Keratinocyte (primary cell): ENCODE measurements around the gene CREB3L2. TPM values are rescaled to one million over a fixed set of nuclear protein-coding genes. Genes with fewer than 3 reads are reported as not detected.

ENCODE experiments used
- DNase-seq: peaks from one replicate; pipeline ENCODE4 v3.0.0-alpha.2; 2011; ENCODE audit warnings: low read depth, missing footprints, low spot score
- FAIRE-seq: peaks from 2 replicates; lab custom pipeline; 2011; peaks lifted over from hg19 to GRCh38; lab: Jason Lieb, UNC
- H2AFZ ChIP-seq: 2 replicates; pipeline ENCODE4 v1.6.0; 2012; ENCODE audit warnings: low read length, control low read depth, inconsistent platforms; ENCODE audit not compliant: control insufficient read depth
- H3K27ac ChIP-seq: 2 replicates; pipeline ENCODE4 v1.5.1; 2011; ENCODE audit warnings: low read length; ENCODE audit not compliant: control insufficient read depth, insufficient read depth
- H3K27me3 ChIP-seq: 3 replicates; pipeline ENCODE4 v1.6.0; 2011; ENCODE audit warnings: low read length; ENCODE audit not compliant: control insufficient read depth, insufficient read depth; ENCODE audit errors: extremely low read depth
- H3K36me3 ChIP-seq, 2 experiments: 2 replicates in 1 of 2; 3 replicates in 1 of 2; pipeline ENCODE4 v1.5.1; 2011; ENCODE audit warnings: low read length in 2 of 2, mild to moderate bottlenecking in 1 of 2; ENCODE audit not compliant: control insufficient read depth in 2 of 2, insufficient read depth in 2 of 2; ENCODE audit errors: extremely low read depth in 1 of 2
- H3K4me1 ChIP-seq: 3 replicates; pipeline ENCODE4 v1.5.1; 2011; ENCODE audit warnings: low read length; ENCODE audit not compliant: control insufficient read depth, insufficient read depth; ENCODE audit errors: extremely low read depth
- H3K4me2 ChIP-seq: 3 replicates; pipeline ENCODE4 v1.6.0; 2011; ENCODE audit warnings: low read depth, low read length; ENCODE audit not compliant: control insufficient read depth, insufficient read depth; ENCODE audit errors: extremely low read depth
- H3K4me3 ChIP-seq, 3 experiments: fragments of 200-600 bp in 1 of 3; sonication (generic) in 1 of 3; 2 replicates in 2 of 3; 3 replicates in 1 of 3; pipeline ENCODE4 v1.5.1; 2011 to 2016; ENCODE audit warnings: low read length in 3 of 3, mild to moderate bottlenecking in 3 of 3, control low read depth in 2 of 3, inconsistent platforms in 1 of 3, low read depth in 1 of 3, mixed read lengths in 1 of 3, mixed run types in 1 of 3, moderate library complexity in 1 of 3; ENCODE audit not compliant: control insufficient read depth in 2 of 3, insufficient read depth in 2 of 3; ENCODE audit errors: extremely low read depth in 1 of 3
- H3K79me2 ChIP-seq: 2 replicates; pipeline ENCODE4 v1.6.0; 2012; ENCODE audit warnings: low read length; ENCODE audit not compliant: control insufficient read depth, insufficient read depth
- H3K9ac ChIP-seq: 3 replicates; pipeline ENCODE4 v1.6.0; 2011; ENCODE audit warnings: low read length; ENCODE audit not compliant: control insufficient read depth, insufficient read depth; ENCODE audit errors: extremely low read depth
- H3K9me1 ChIP-seq: 3 replicates; pipeline ENCODE4 v1.6.0; 2011; ENCODE audit warnings: low read length; ENCODE audit not compliant: control insufficient read depth, insufficient read depth; ENCODE audit errors: extremely low read depth
- H3K9me3 ChIP-seq: 2 replicates; pipeline ENCODE4 v1.5.1; 2012; ENCODE audit warnings: low read depth, low read length; ENCODE audit not compliant: control insufficient read depth
- H4K20me1 ChIP-seq: 3 replicates; pipeline ENCODE4 v1.6.0; 2011; ENCODE audit warnings: low read length; ENCODE audit not compliant: control insufficient read depth, insufficient read depth; ENCODE audit errors: extremely low read depth
- CTCF ChIP-seq, 3 experiments: IDR thresholded peaks in 1 of 3; conservative IDR thresholded peaks in 1 of 3; optimal IDR thresholded peaks in 1 of 3; 2 replicates in 2 of 3; 3 replicates in 1 of 3; pipeline versions ENCODE3 to v1.5.1; 2011; ENCODE audit warnings: low read length in 3 of 3, mild to moderate bottlenecking in 3 of 3, moderate library complexity in 2 of 3, control low read depth in 1 of 3, inconsistent platforms in 1 of 3; ENCODE audit not compliant: insufficient read depth in 2 of 3; ENCODE audit errors: extremely low read depth in 1 of 3
- EZH2 ChIP-seq: IDR thresholded peaks from one replicate; pipeline ENCODE4 v1.6.1; 2012; ENCODE audit warnings: inconsistent platforms, mild to moderate bottlenecking, low read length, moderate library complexity
- dilution Hi-C: fragments of 300-500 bp; cut with MboI; formaldehyde crosslinking; loops from one replicate; pipeline ENCODE4 v1.7.0; 2020; ENCODE audit warnings: low sequenced_read_pairs; ENCODE audit not compliant: extremely low pct_ligation_motif_present
- polyA plus RNA-seq, 5 experiments: library from polyadenylated mRNA; depleted of rRNA in 3 of 5; stranded (reverse) in 3 of 5; stranded (forward) in 1 of 5; unstranded in 1 of 5; fragments of >200 nt; gene quantifications; 1 replicate in 1 of 5; 2 replicates in 3 of 5; 3 replicates in 1 of 5; pipeline versions ENCODE4 v1.2.1 to v1.2.3, GENCODE V29; 2011 to 2012; ENCODE audit warnings: missing spikeins in 2 of 5, low read depth in 1 of 5, low replicate concordance in 1 of 5

The CREB3L2 gene
- polyA plus RNA-seq, 1 donor (not counting 4 experiments of a cell fraction or from before 2014, with no cell fraction given): 12.8 TPM

- Histone ChIP-seq H3K36me3 (no peaks in the 10 kb centered on the region), H3K4me3 (no peak overlapping the region), H3K4me1 (peaks cover 25% of the 10 kb centered on the region), H3K9me1 (no peaks in the 10 kb centered on the region), H3K9ac (no peak overlapping the region), H3K79me2 (peaks cover 66% of the 10 kb centered on the region), H3K9me3 (no peaks in the 10 kb centered on the region), H3K4me2 (peak overlapping the region; percentile 78), H3K27ac (peak overlapping the region; percentile 92), H4K20me1 (peaks cover 3% of the 10 kb centered on the region), H2AFZ (no peak overlapping the region), H3K27me3 (no peaks in the 10 kb centered on the region)
- dilution Hi-C loops: no loop called here
- TF ChIP-seq CTCF (optimal IDR thresholded peaks at IDR 0.05 in 1 of 3, IDR thresholded peaks at IDR 0.05 in 1 of 3, conservative IDR thresholded peaks at IDR 0.05 in 1 of 3; ENCODE audit: extremely low read depth in 1 of 3, insufficient read depth in 2 of 3, low read length in 3 of 3): no peak
- no peak for TF ChIP-seq EZH2
- FAIRE-seq (no peak), DNase-seq (no peak)
Measured at GRCh38 chr7:137998250-137998649, 3.6 kb downstream of the CREB3L2 start.

GRCh38 chr7:137996871-137997270, 5.0 kb downstream of the CREB3L2 start:
- H2AFZ ChIP-seq: no peak overlapping the region
- H3K4me1 ChIP-seq: peaks cover 36% of the 10 kb centered on the region
- no peak for TF ChIP-seq CTCF (optimal IDR thresholded peaks at IDR 0.05 in 1 of 3, IDR thresholded peaks at IDR 0.05 in 1 of 3, conservative IDR thresholded peaks at IDR 0.05 in 1 of 3; ENCODE audit: extremely low read depth in 1 of 3, insufficient read depth in 2 of 3, low read length in 3 of 3)
- TF ChIP-seq EZH2: no peak
- H4K20me1 ChIP-seq: peaks cover 3% of the 10 kb centered on the region
- FAIRE-seq (no peak), DNase-seq (no peak)
- H3K4me2 ChIP-seq: no peak overlapping the region
- H3K9ac ChIP-seq: no peak overlapping the region
- dilution Hi-C loops: no loop called here
- no peaks in the 10 kb centered on the region for H3K9me3 ChIP-seq
- H3K79me2 ChIP-seq: peaks cover 80% of the 10 kb centered on the region
- H3K9me1 ChIP-seq: no peaks in the 10 kb centered on the region
- no peak overlapping the region for H3K27ac ChIP-seq
- no peaks in the 10 kb centered on the region for H3K27me3 ChIP-seq
- H3K36me3 ChIP-seq: no peaks in the 10 kb centered on the region
- no peak overlapping the region for H3K4me3 ChIP-seq
